Body of pancreas (tissue), 4 donors: ENCODE data around the gene EPM2A. TPM values are rescaled to one million over a fixed set of nuclear protein-coding genes. Genes with fewer than 3 reads are reported as not detected.

Source experiments
- ATAC-seq: fragments of 150-250 bp; one replicate; pipeline ENCODE4 v1.9.1; 2016
- DNase-seq, 4 donors: peaks; one replicate each; pipeline ENCODE4 v3.0.0-alpha.2; 2019
- H3K27ac ChIP-seq, 4 donors: fragments of 200-600 bp; sonication (generic); 1 replicate in 3 of 4; 2 replicates in 1 of 4; pipeline versions ENCODE4 v1.5.1 to v1.6.1; 2016 to 2019; ENCODE audit warnings: mild to moderate bottlenecking in 1 of 4, mixed read lengths in 1 of 4, moderate library complexity in 1 of 4
- H3K27me3 ChIP-seq, 2 donors: fragments of 200-600 bp; sonication (generic); one replicate each; pipeline ENCODE4 v1.6.0; 2016; ENCODE audit warnings: mild to moderate bottlenecking in 1 of 2
- H3K36me3 ChIP-seq, 2 donors: fragments of 200-600 bp; sonication (generic); replicated peaks in 1 of 2; 2 replicates each; pipeline ENCODE4 v1.5.1; 2016; ENCODE audit warnings: low read depth in 2 of 2; ENCODE audit not compliant: insufficient read depth in 1 of 2
- H3K4me1 ChIP-seq: fragments of 200-600 bp; sonication (generic); one replicate; pipeline ENCODE4 v1.6.0; 2016
- H3K4me3 ChIP-seq, 2 donors: fragments of 200-600 bp; sonication (generic); 1 replicate in 1 of 2; 2 replicates in 1 of 2; pipeline ENCODE4 v1.5.1; 2016 to 2019
- H3K9me3 ChIP-seq, 3 donors: fragments of 200-600 bp; sonication (generic); 1 replicate in 2 of 3; 2 replicates in 1 of 3; pipeline ENCODE4 v1.5.1; 2016
- POLR2A ChIP-seq, 3 donors: fragments of 450-650 bp; IDR thresholded peaks; one replicate each; pipeline ENCODE4 v1.6.1; 2016; ENCODE audit warnings: antibody characterized with exemption in 3 of 3, mild to moderate bottlenecking in 2 of 3
- WGBS, 2 donors: methylation state at CpG; one replicate each; pipeline ENCODE4 v1.1.5; 2017; 5-methylcytosine and 5-hydroxymethylcytosine counted together
- intact Hi-C: fragments of 100-400 bp; cut with DNase I; formaldehyde crosslinking; loops from one replicate; pipeline ENCODE4 v1.15.1; 2023
- total RNA-seq, 2 donors: library from RNA; depleted of rRNA; stranded (reverse); fragments of >200 nt; gene quantifications; one replicate each; pipeline ENCODE4 v1.1.0, GENCODE V29; 2016
- TF ChIP-seq, protein P1 (sequence below), 7 experiments: fragments of 450-650 bp in 4 of 7; fragments of 200-600 bp in 3 of 7; sonication (generic) in 3 of 7; IDR thresholded peaks; one replicate each; pipeline ENCODE4 v1.5.1; 2016 to 2019; ENCODE audit warnings: antibody characterized with exemption in 7 of 7

EPM2A gene
- total RNA-seq, 2 donors from 2014 or later, result 17.4 to 18.8 TPM

DNA sequence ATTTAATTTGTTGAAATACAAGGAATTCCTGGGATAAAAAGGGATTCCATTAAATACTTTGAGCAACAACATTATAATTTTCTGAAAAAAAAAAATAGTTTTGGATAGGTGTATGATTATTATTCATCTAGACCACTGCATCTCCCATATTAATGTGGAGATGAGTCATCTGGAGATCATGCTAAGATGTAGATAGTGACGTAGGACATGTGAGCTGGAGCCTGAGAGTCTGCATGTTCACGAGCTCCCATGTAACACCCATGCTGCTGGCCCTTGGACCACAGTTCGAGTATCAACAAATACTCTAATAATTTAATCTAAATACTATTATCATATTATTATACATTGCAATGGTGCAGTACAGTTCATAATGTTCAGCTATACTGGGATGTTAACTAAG, 91.6 kb downstream of the EPM2A start:
- WGBS, 2 donors, result 85 to 91% methylated on average over 3 of the region's 3 CpGs
- TF ChIP-seq, protein P1, sequence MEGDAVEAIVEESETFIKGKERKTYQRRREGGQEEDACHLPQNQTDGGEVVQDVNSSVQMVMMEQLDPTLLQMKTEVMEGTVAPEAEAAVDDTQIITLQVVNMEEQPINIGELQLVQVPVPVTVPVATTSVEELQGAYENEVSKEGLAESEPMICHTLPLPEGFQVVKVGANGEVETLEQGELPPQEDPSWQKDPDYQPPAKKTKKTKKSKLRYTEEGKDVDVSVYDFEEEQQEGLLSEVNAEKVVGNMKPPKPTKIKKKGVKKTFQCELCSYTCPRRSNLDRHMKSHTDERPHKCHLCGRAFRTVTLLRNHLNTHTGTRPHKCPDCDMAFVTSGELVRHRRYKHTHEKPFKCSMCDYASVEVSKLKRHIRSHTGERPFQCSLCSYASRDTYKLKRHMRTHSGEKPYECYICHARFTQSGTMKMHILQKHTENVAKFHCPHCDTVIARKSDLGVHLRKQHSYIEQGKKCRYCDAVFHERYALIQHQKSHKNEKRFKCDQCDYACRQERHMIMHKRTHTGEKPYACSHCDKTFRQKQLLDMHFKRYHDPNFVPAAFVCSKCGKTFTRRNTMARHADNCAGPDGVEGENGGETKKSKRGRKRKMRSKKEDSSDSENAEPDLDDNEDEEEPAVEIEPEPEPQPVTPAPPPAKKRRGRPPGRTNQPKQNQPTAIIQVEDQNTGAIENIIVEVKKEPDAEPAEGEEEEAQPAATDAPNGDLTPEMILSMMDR (IDR thresholded peaks at IDR 0.05), result no peak
- TF ChIP-seq POLR2A (IDR thresholded peaks at IDR 0.05), result no peak
- no peak for DNase-seq

GRCh38 chr6:145633981-145634627, 101.2 kb downstream of the EPM2A start:
- no peaks in the 10 kb centered on the region for H3K36me3 ChIP-seq
- ATAC-seq (peak; percentile 85), DNase-seq (peak; percentile 69 to 82 (median 80))
- no peak overlapping the region for H3K27ac ChIP-seq
- no peak overlapping the region for H3K4me3 ChIP-seq
- intact Hi-C loops, result no loop called here
- H3K4me1 ChIP-seq, result no peaks in the 10 kb centered on the region
- WGBS, 2 donors, result 43 to 45% methylated on average over 11 of the region's 11 CpGs
- no peaks in the 10 kb centered on the region for H3K9me3 ChIP-seq
- TF ChIP-seq, protein P1 (IDR thresholded peaks at IDR 0.05), result peak; percentile 61 to 82 (median 68)
- no peak for TF ChIP-seq POLR2A (IDR thresholded peaks at IDR 0.05)
- H3K27me3 ChIP-seq, result no peaks in the 10 kb centered on the region

More for the DNA sequence above, 91.6 kb downstream of the EPM2A start:
- no peaks in the 10 kb centered on the region for H3K9me3 ChIP-seq
- no peak for ATAC-seq
- no peaks in the 10 kb centered on the region for H3K36me3 ChIP-seq
- intact Hi-C loops, result no loop called here
- no peak overlapping the region for H3K4me3 ChIP-seq
- no peaks in the 10 kb centered on the region for H3K4me1 ChIP-seq
- no peak overlapping the region for H3K27ac ChIP-seq
- H3K27me3 ChIP-seq, result no peaks in the 10 kb centered on the region

GRCh38 chr6:145632971-145633370, 102.3 kb downstream of the EPM2A start:
- Histone ChIP-seq H3K36me3 (no peaks in the 10 kb centered on the region), H3K4me3 (no peak overlapping the region), H3K9me3 (no peaks in the 10 kb centered on the region), H3K27me3 (no peaks in the 10 kb centered on the region), H3K27ac (no peak overlapping the region), H3K4me1 (no peaks in the 10 kb centered on the region)
- WGBS, 2 donors, result 88 to 92% methylated on average over 6 of the region's 6 CpGs
- ATAC-seq (no peak), DNase-seq (no peak)
- no peak for TF ChIP-seq POLR2A (IDR thresholded peaks at IDR 0.05)
- TF ChIP-seq, protein P1 (IDR thresholded peaks at IDR 0.05), result no peak
- intact Hi-C loops, result no loop called here

DNA sequence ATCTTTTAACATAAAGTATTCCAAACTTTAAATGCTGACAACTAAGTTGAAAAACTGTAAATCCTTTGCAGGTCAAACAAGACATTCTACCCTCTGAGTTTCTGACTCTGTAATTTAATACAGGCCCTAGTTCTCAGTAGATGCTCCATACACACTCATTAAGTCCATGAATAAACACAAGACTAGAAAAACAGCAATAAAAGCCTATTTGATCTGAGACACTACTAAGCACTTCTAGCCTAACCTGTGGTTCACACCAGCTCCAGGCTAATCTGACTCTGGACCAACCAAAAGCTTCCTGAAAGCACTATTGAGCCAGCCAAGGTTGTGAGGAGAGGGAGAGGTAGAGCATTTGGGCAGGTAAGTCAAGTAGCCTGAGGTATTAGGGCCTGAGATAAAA, 103.9 kb downstream of the EPM2A start:
- Histone ChIP-seq H3K4me1 (no peaks in the 10 kb centered on the region), H3K27me3 (no peaks in the 10 kb centered on the region), H3K4me3 (no peak overlapping the region), H3K36me3 (no peaks in the 10 kb centered on the region), H3K9me3 (no peaks in the 10 kb centered on the region), H3K27ac (no peak overlapping the region)
- no peak for ATAC-seq
- intact Hi-C loops, result no loop called here
- TF ChIP-seq POLR2A (IDR thresholded peaks at IDR 0.05), result no peak
- TF ChIP-seq, protein P1 (IDR thresholded peaks at IDR 0.05), result no peak
- DNase-seq, result no peak

GRCh38 chr6:145630598-145630997, 104.7 kb downstream of the EPM2A start:
- Histone ChIP-seq H3K4me3 (no peak overlapping the region), H3K36me3 (no peaks in the 10 kb centered on the region), H3K27ac (no peak overlapping the region), H3K27me3 (no peaks in the 10 kb centered on the region), H3K4me1 (no peaks in the 10 kb centered on the region), H3K9me3 (no peaks in the 10 kb centered on the region)
- WGBS, 2 donors, result 96% methylated on average over 3 of the region's 3 CpGs
- TF ChIP-seq, protein P1 (IDR thresholded peaks at IDR 0.05), result no peak
- TF ChIP-seq POLR2A (IDR thresholded peaks at IDR 0.05), result no peak
- intact Hi-C loops, result no loop called here
- DNase-seq (no peak), ATAC-seq (no peak)
